Left ventricle myocardium inferior (tissue), 1 donor: Measurements from ENCODE around the gene CDC45. TPM values are rescaled to one million over a fixed set of nuclear protein-coding genes. Genes with fewer than 3 reads are reported as not detected.
A peak's percentile ranks its signal among the peaks of the same experiment; 100 is the strongest.

Source experiments
- DNase-seq: peaks from one replicate; pipeline ENCODE4 v3.0.0-alpha.2; 2020
- H3K27ac ChIP-seq: fragments of 200-600 bp; replicated peaks from 2 replicates; pipeline ENCODE4 v1.8.0; 2021
- H3K27me3 ChIP-seq: fragments of 200-600 bp; 2 replicates; pipeline ENCODE4 v1.8.0; 2021; ENCODE audit warnings: low read depth
- H3K36me3 ChIP-seq: fragments of 200-600 bp; 2 replicates; pipeline ENCODE4 v1.8.0; 2021
- H3K4me1 ChIP-seq: fragments of 200-600 bp; 2 replicates; pipeline ENCODE4 v1.8.0; 2021
- H3K4me3 ChIP-seq: fragments of 200-600 bp; 2 replicates; pipeline ENCODE4 v1.8.0; 2021; ENCODE audit warnings: mild to moderate bottlenecking, moderate library complexity
- H3K9me3 ChIP-seq: fragments of 200-600 bp; replicated peaks from 2 replicates; pipeline ENCODE4 v1.8.0; 2021
- CTCF ChIP-seq: fragments of 200-600 bp; IDR thresholded peaks from 2 replicates; pipeline ENCODE4 v1.8.0; 2021; ENCODE audit warnings: antibody characterized with exemption, mild to moderate bottlenecking, borderline replicate concordance
- intact Hi-C: fragments of 100-400 bp; cut with micrococcal nuclease; formaldehyde crosslinking; loops from one replicate; pipeline ENCODE4 v1.11.0; 2022
- long read RNA-seq: library from polyadenylated mRNA; unstranded; transcript quantifications from one replicate; pipeline ENCODE4 v2.0.0, GENCODE V29; 2021
- total RNA-seq: library from RNA; stranded (reverse); fragmentation: NEBNext Ultra II Directional; extraction: Animal tissue kit (Norgen Biotek cat#: 25700); gene quantifications from one replicate; pipeline ENCODE4 v1.2.1, GENCODE V29; 2021
- donor health status: DM: no; HTN: yes; CAD: no; lungs with severe emphysema.

The CDC45 gene
- 0.77 TPM for total RNA-seq
- long read RNA-seq, partial matches to known transcripts, result 0 of 1 reads
- long read RNA-seq, other reads (novel, unspliced or antisense), result 1 of 1 reads

GRCh38 chr22:19479355-19480172 lies at the start of gene CDC45:
Gene CDC45, plus strand, starts transcription at chr22:19479920. Its CDS starts 49 bp downstream, at chr22:19479969.
- Histone ChIP-seq H3K27me3 (no peaks in the 10 kb centered on the region), H3K36me3 (peaks cover 11% of the 10 kb centered on the region), H3K9me3 (no peaks in the 10 kb centered on the region), H3K4me3 (peak within 1 kb of the TSS; percentile 90), H3K27ac (peak within 1 kb of the TSS; percentile 98), H3K4me1 (peaks cover 44% of the 10 kb centered on the region)
- peak; percentile 96 for DNase-seq
- TF ChIP-seq CTCF, result no peak
- intact Hi-C loops, result no loop called here

- Histone ChIP-seq H3K27me3 (no peaks in the 10 kb centered on the region), H3K4me1 (peaks cover 72% of the 10 kb centered on the region), H3K36me3 (peaks cover 16% of the 10 kb centered on the region), H3K9me3 (no peaks in the 10 kb centered on the region), H3K4me3 (peak overlapping the region; percentile 93), H3K27ac (peak overlapping the region; percentile 100)
- intact Hi-C loops, result no loop called here
- TF ChIP-seq CTCF, result no peak
- DNase-seq, result peak; percentile 31
Observed at GRCh38 chr22:19429950-19430889, 49.5 kb upstream of the CDC45 start.

GRCh38 chr22:19430890-19431541 lies 48.7 kb upstream of the CDC45 start:
- DNase-seq, result peak; percentile 29
- Histone ChIP-seq H3K36me3 (peaks cover 24% of the 10 kb centered on the region), H3K27ac (peak overlapping the region; percentile 100), H3K27me3 (no peaks in the 10 kb centered on the region), H3K4me1 (peaks cover 70% of the 10 kb centered on the region), H3K9me3 (no peaks in the 10 kb centered on the region), H3K4me3 (peak overlapping the region; percentile 93)
- TF ChIP-seq CTCF, result peak; percentile 7
- intact Hi-C loops, result no loop called here

GRCh38 chr22:19431649-19432132 lies 48.0 kb upstream of the CDC45 start, which contains the start of gene HIRA:
Gene HIRA, minus strand, starts transcription at chr22:19431733. Its CDS starts 257 bp downstream, at chr22:19431476.
- H3K9me3 ChIP-seq, result no peaks in the 10 kb centered on the region
- H3K4me1 ChIP-seq, result peaks cover 63% of the 10 kb centered on the region
- H3K27ac ChIP-seq, result peak within 1 kb of the TSS; percentile 100
- intact Hi-C loops, result no loop called here
- peak within 1 kb of the TSS; percentile 93 for H3K4me3 ChIP-seq
- H3K27me3 ChIP-seq, result no peaks in the 10 kb centered on the region
- H3K36me3 ChIP-seq, result peaks cover 22% of the 10 kb centered on the region
- no peak for TF ChIP-seq CTCF
- DNase-seq, result peak; percentile 84
